WERI-Rb-1 (cell line): ENCODE data around the gene BNIPL.

Experiments
- DNase-seq: peaks from one replicate; pipeline ENCODE4 v3.0.0-alpha.2; 2020
- H3K27ac ChIP-seq: fragments of 250-450 bp; sonication (Bioruptor Pico); 2 replicates; pipeline ENCODE4 v1.5.1; 2020; ENCODE audit warnings: mild to moderate bottlenecking, moderate library complexity
- H3K27me3 ChIP-seq: fragments of 250-450 bp; sonication (Bioruptor Pico); 2 replicates; pipeline ENCODE4 v1.5.1; 2021; ENCODE audit warnings: mild to moderate bottlenecking, low read depth, moderate library complexity; ENCODE audit not compliant: insufficient read depth, severe bottlenecking
- H3K36me3 ChIP-seq: fragments of 250-450 bp; sonication (Bioruptor Pico); 2 replicates; pipeline ENCODE4 v1.5.1; 2020; ENCODE audit warnings: mild to moderate bottlenecking, moderate library complexity
- H3K4me3 ChIP-seq: 2 replicates; pipeline ENCODE4 v1.5.1; 2011; ENCODE audit warnings: low read depth, mild to moderate bottlenecking, control low read depth, low read length
- H3K9me3 ChIP-seq: fragments of 250-450 bp; sonication (Bioruptor Pico); 2 replicates; pipeline ENCODE4 v1.5.1; 2021; ENCODE audit warnings: mild to moderate bottlenecking, moderate library complexity; ENCODE audit not compliant: severe bottlenecking
- CTCF ChIP-seq: IDR thresholded peaks from 2 replicates; pipeline ENCODE4 v1.5.1; 2011; ENCODE audit warnings: low read depth, mild to moderate bottlenecking, control low read depth, inconsistent platforms, low read length

BNIPL gene

GRCh38 chr1:150997126-150997872 lies 39.1 kb upstream of the BNIPL start:
- no peak for TF ChIP-seq CTCF
- H3K4me3 ChIP-seq, result no peak overlapping the region
- no peak for DNase-seq
- peaks cover 38% of the 10 kb centered on the region for H3K36me3 ChIP-seq
- H3K27ac ChIP-seq, result no peak overlapping the region
- H3K9me3 ChIP-seq, result no peaks in the 10 kb centered on the region
- H3K27me3 ChIP-seq, result no peaks in the 10 kb centered on the region

- TF ChIP-seq CTCF, result no peak
- DNase-seq, result no peak
- Histone ChIP-seq H3K4me3 (no peak overlapping the region), H3K27ac (no peak overlapping the region), H3K27me3 (no peaks in the 10 kb centered on the region), H3K36me3 (peaks cover 44% of the 10 kb centered on the region), H3K9me3 (no peaks in the 10 kb centered on the region)
Observed at GRCh38 chr1:150997949-150998348, 38.4 kb upstream of the BNIPL start.

GRCh38 chr1:150999051-150999674 lies 37.2 kb upstream of the BNIPL start:
- Histone ChIP-seq H3K4me3 (no peak overlapping the region), H3K27me3 (no peaks in the 10 kb centered on the region), H3K36me3 (peaks cover 44% of the 10 kb centered on the region), H3K27ac (no peak overlapping the region), H3K9me3 (no peaks in the 10 kb centered on the region)
- no peak for TF ChIP-seq CTCF
- DNase-seq, result no peak

GRCh38 chr1:150999926-151000325 lies 36.5 kb upstream of the BNIPL start:
- Histone ChIP-seq H3K36me3 (peaks cover 44% of the 10 kb centered on the region), H3K9me3 (no peaks in the 10 kb centered on the region), H3K27me3 (no peaks in the 10 kb centered on the region), H3K4me3 (no peak overlapping the region), H3K27ac (no peak overlapping the region)
- no peak for TF ChIP-seq CTCF
- DNase-seq, result no peak

- no peak for TF ChIP-seq CTCF
- no peak overlapping the region for H3K4me3 ChIP-seq
- H3K27me3 ChIP-seq, result no peaks in the 10 kb centered on the region
- H3K27ac ChIP-seq, result no peak overlapping the region
- H3K9me3 ChIP-seq, result no peaks in the 10 kb centered on the region
- H3K36me3 ChIP-seq, result peaks cover 44% of the 10 kb centered on the region
- DNase-seq, result no peak
Observed at GRCh38 chr1:151000408-151000807, 36.0 kb upstream of the BNIPL start.

- Histone ChIP-seq H3K27me3 (no peaks in the 10 kb centered on the region), H3K27ac (no peak overlapping the region), H3K4me3 (no peak overlapping the region), H3K9me3 (no peaks in the 10 kb centered on the region), H3K36me3 (peaks cover 42% of the 10 kb centered on the region)
- TF ChIP-seq CTCF, result no peak
- DNase-seq, result no peak
Observed at GRCh38 chr1:151001602-151002001, 34.8 kb upstream of the BNIPL start.
